ENCODE measurements around the gene COL17A1.

COL17A1 gene

GRCh38 chr10:104085801-104086400 lies at the start of gene COL17A1:
Gene COL17A1, minus strand, starts transcription at chr10:104085880. Its CDS starts 5,207 bp downstream, at chr10:104080673.
- Histone ChIP-seq H3K36me3 (ENCODE audit: insufficient read depth, low read length) (no peaks in the 10 kb centered on the region), H3K9ac (ENCODE audit: low read length) (no peak within 1 kb of the TSS), H3K27ac (ENCODE audit: low read depth, low read length) (no peak within 1 kb of the TSS), H3K27me3 (ENCODE audit: control insufficient read depth in 1 of 2, insufficient read depth in 2 of 2, low read length in 2 of 2) (no peaks in the 10 kb centered on the region), H3K4me1 (ENCODE audit: insufficient read depth, low read length) (peaks cover 7% of the 10 kb centered on the region), H3K4me3 (ENCODE audit: low read depth in 1 of 2, low read length in 2 of 2) (no peak within 1 kb of the TSS), H3K9me3 (ENCODE audit: low read length) (no peaks in the 10 kb centered on the region)

DNA sequence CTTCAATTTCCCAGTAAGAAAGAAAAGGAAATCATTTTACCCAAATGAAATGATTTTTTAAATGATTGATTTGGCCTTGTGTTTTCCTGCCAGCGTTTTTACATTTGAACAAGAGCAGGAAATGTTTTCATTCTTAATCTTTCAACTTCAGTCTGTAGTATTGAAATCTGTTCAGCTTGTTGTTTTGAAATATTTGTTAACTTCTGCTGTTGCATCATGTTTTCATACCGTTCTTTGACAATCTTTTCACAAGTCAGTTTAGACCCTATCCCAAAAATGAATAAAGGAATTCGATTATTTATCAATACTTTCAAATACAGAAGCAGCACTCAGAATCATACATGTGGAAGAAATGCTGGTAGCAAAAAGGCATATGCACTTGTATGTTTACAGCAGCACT lies 44.4 kb upstream of the COL17A1 start:
- Histone ChIP-seq H3K27me3 (ENCODE audit: control insufficient read depth in 1 of 2, insufficient read depth in 2 of 2, low read length in 2 of 2) (no peaks in the 10 kb centered on the region), H3K36me3 (ENCODE audit: insufficient read depth, low read length) (no peaks in the 10 kb centered on the region)

GRCh38 chr10:104128214-104128613 lies 42.5 kb upstream of the COL17A1 start:
- Histone ChIP-seq H3K36me3 (ENCODE audit: insufficient read depth, low read length) (no peaks in the 10 kb centered on the region), H3K9ac (ENCODE audit: low read length) (no peak overlapping the region), H3K9me3 (ENCODE audit: low read length) (no peaks in the 10 kb centered on the region), H3K27ac (ENCODE audit: low read depth, low read length) (no peak overlapping the region), H3K4me3 (ENCODE audit: low read depth in 1 of 2, low read length in 2 of 2) (no peak overlapping the region), H3K4me1 (ENCODE audit: insufficient read depth, low read length) (no peaks in the 10 kb centered on the region), H3K27me3 (ENCODE audit: control insufficient read depth in 1 of 2, insufficient read depth in 2 of 2, low read length in 2 of 2) (no peaks in the 10 kb centered on the region)

More for the DNA sequence above, 44.4 kb upstream of the COL17A1 start:
- Histone ChIP-seq H3K27ac (ENCODE audit: low read depth, low read length) (no peak overlapping the region), H3K9ac (ENCODE audit: low read length) (no peak overlapping the region), H3K4me1 (ENCODE audit: insufficient read depth, low read length) (no peaks in the 10 kb centered on the region), H3K4me3 (ENCODE audit: low read depth in 1 of 2, low read length in 2 of 2) (no peak overlapping the region), H3K9me3 (ENCODE audit: low read length) (no peaks in the 10 kb centered on the region)

DNA sequence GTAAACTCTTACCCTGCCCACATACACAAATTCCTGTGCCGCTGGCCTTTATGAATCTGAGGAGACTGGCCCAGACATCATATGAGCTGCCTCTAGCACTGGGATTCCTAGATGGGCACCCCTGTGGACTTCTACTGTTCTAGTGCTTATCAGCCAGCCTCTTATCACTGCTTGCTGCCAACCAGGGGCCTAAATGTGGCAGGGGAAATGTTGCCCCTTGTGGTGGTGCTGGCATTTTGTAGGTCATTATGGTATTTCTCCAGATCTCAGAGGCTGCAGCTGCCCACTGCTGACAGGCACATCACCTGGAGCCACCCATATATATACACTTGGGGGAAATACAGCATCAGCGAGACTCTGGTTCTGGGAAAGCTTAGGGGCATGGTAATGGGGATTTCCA lies 41.7 kb upstream of the COL17A1 start:
- no peak overlapping the region for H3K4me3 ChIP-seq (ENCODE audit: low read depth in 1 of 2, low read length in 2 of 2)
- H3K4me1 ChIP-seq (ENCODE audit: insufficient read depth, low read length): no peaks in the 10 kb centered on the region
- no peak overlapping the region for H3K27ac ChIP-seq (ENCODE audit: low read depth, low read length)

GRCh38 chr10:104123397-104123796 lies 37.7 kb upstream of the COL17A1 start:
- Histone ChIP-seq H3K27me3 (ENCODE audit: control insufficient read depth in 1 of 2, insufficient read depth in 2 of 2, low read length in 2 of 2) (no peaks in the 10 kb centered on the region), H3K4me1 (ENCODE audit: insufficient read depth, low read length) (peaks cover 6% of the 10 kb centered on the region), H3K9ac (ENCODE audit: low read length) (no peak overlapping the region), H3K36me3 (ENCODE audit: insufficient read depth, low read length) (no peaks in the 10 kb centered on the region), H3K9me3 (ENCODE audit: low read length) (no peaks in the 10 kb centered on the region), H3K27ac (ENCODE audit: low read depth, low read length) (no peak overlapping the region), H3K4me3 (ENCODE audit: low read depth in 1 of 2, low read length in 2 of 2) (no peak overlapping the region)

More for the DNA sequence above, 41.7 kb upstream of the COL17A1 start:
- no peaks in the 10 kb centered on the region for H3K36me3 ChIP-seq (ENCODE audit: insufficient read depth, low read length)
- no peak overlapping the region for H3K9ac ChIP-seq (ENCODE audit: low read length)
- no peaks in the 10 kb centered on the region for H3K27me3 ChIP-seq (ENCODE audit: control insufficient read depth in 1 of 2, insufficient read depth in 2 of 2, low read length in 2 of 2)
- no peaks in the 10 kb centered on the region for H3K9me3 ChIP-seq (ENCODE audit: low read length)

DNA sequence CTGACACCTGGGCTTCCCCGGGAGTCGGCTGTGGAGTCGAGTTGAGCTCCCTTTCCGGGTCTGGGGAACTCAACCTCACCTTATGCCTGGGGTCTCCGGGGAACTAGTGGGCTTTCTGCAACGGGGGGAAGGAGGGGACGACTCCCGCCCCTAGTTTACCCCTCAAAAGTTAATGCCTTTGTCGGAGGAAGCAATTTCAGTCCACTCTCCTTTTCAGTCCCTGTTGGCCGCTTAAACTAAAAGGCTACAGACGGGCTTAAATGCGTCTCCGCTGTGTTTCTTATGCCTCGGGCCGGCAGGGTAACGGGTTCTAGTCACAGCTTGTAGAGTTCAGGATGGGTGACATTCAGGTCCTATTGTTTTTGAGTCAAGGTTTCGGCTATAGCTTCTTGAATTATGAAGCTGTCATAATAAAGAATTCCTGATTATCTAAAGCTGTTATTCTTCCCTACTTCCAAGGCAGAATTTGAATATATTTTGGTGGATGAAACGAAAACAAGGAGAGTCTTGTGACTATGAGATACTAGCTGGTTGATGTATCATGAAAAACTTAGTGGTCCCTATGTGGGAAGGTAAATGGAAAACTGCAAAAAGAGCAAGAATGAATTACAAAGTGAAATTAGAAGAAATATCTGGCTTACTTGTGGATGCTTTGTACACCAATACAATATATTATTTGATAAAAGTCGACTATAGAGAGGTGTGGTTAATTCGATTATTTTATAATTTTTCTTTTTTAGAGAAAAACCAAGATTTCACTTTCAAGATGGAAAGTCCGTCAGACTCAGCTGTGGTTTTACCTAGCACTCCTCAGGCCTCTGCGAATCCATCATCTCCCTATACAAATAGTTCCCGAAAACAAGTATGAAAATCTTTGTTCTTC lies 36.8 kb upstream of the COL17A1 start:
- Histone ChIP-seq H3K9ac (ENCODE audit: low read length) (peak overlapping the region; percentile 86), H3K27me3 (ENCODE audit: control insufficient read depth in 1 of 2, insufficient read depth in 2 of 2, low read length in 2 of 2) (no peaks in the 10 kb centered on the region), H3K4me3 (ENCODE audit: low read depth in 1 of 2, low read length in 2 of 2) (peak overlapping the region; percentile 75 to 95), H3K9me3 (ENCODE audit: low read length) (no peaks in the 10 kb centered on the region), H3K27ac (ENCODE audit: low read depth, low read length) (peak overlapping the region; percentile 63), H3K4me1 (ENCODE audit: insufficient read depth, low read length) (peaks cover 6% of the 10 kb centered on the region), H3K36me3 (ENCODE audit: insufficient read depth, low read length) (no peaks in the 10 kb centered on the region)

- Histone ChIP-seq H3K9ac (ENCODE audit: low read length) (peak within 1 kb of the TSS; percentile 96), H3K4me3 (ENCODE audit: low read depth in 1 of 2, low read length in 2 of 2) (peak within 1 kb of the TSS; percentile 75 to 96)
These were observed 36.0 kb upstream of the COL17A1 start, which contains the start of gene SFR1 for GRCh38 chr10:104121485-104122224. Gene SFR1, plus strand, starts transcription at chr10:104122171. Its CDS starts 13 bp downstream, at chr10:104122184.

GRCh38 chr10:104120903-104121484 lies 35.3 kb upstream of the COL17A1 start:
- H3K27me3 ChIP-seq (ENCODE audit: control insufficient read depth in 1 of 2, insufficient read depth in 2 of 2, low read length in 2 of 2): no peaks in the 10 kb centered on the region
- H3K4me3 ChIP-seq (ENCODE audit: low read depth in 1 of 2, low read length in 2 of 2): peak overlapping the region; percentile 35 to 96
- no peaks in the 10 kb centered on the region for H3K36me3 ChIP-seq (ENCODE audit: insufficient read depth, low read length)
- H3K4me1 ChIP-seq (ENCODE audit: insufficient read depth, low read length): peaks cover 6% of the 10 kb centered on the region
- peak overlapping the region; percentile 89 for H3K27ac ChIP-seq (ENCODE audit: low read depth, low read length)
- peak overlapping the region; percentile 96 for H3K9ac ChIP-seq (ENCODE audit: low read length)
- no peaks in the 10 kb centered on the region for H3K9me3 ChIP-seq (ENCODE audit: low read length)

More at GRCh38 chr10:104121485-104122224, 36.0 kb upstream of the COL17A1 start, which contains the start of gene SFR1:
- peak within 1 kb of the TSS; percentile 89 for H3K27ac ChIP-seq (ENCODE audit: low read depth, low read length)
- H3K36me3 ChIP-seq (ENCODE audit: insufficient read depth, low read length): no peaks in the 10 kb centered on the region
- no peaks in the 10 kb centered on the region for H3K9me3 ChIP-seq (ENCODE audit: low read length)
- H3K4me1 ChIP-seq (ENCODE audit: insufficient read depth, low read length): peaks cover 6% of the 10 kb centered on the region
- H3K27me3 ChIP-seq (ENCODE audit: control insufficient read depth in 1 of 2, insufficient read depth in 2 of 2, low read length in 2 of 2): no peaks in the 10 kb centered on the region

DNA sequence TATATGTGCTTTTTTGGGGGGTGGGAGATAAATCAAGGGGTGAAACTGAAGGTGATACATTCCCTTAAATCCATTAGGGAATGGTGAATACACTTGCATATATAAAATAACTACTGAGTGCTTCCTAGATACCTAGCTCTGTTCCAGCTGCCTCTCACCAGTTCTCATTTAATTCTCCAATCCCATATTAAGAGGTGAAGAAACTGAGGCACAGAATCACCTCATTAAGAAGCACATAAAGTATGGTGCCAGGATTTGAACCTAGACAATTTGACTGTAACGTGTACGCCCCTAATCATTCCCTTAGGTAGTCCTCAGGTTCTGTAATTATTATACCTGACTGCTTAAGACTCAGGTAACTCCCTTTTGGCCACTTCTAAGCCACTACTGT lies 34.8 kb upstream of the COL17A1 start:
- peaks cover 6% of the 10 kb centered on the region for H3K4me1 ChIP-seq (ENCODE audit: insufficient read depth, low read length)
- no peaks in the 10 kb centered on the region for H3K27me3 ChIP-seq (ENCODE audit: control insufficient read depth in 1 of 2, insufficient read depth in 2 of 2, low read length in 2 of 2)
- H3K9ac ChIP-seq (ENCODE audit: low read length): peak overlapping the region; percentile 96
- H3K27ac ChIP-seq (ENCODE audit: low read depth, low read length): peak overlapping the region; percentile 89
- no peaks in the 10 kb centered on the region for H3K9me3 ChIP-seq (ENCODE audit: low read length)
- H3K36me3 ChIP-seq (ENCODE audit: insufficient read depth, low read length): no peaks in the 10 kb centered on the region
- H3K4me3 ChIP-seq (ENCODE audit: low read depth in 1 of 2, low read length in 2 of 2): peak overlapping the region in 1 of 2 donors; percentile 96

GRCh38 chr10:104119996-104120395 lies 34.3 kb upstream of the COL17A1 start:
- Histone ChIP-seq H3K27ac (ENCODE audit: low read depth, low read length) (no peak overlapping the region), H3K9me3 (ENCODE audit: low read length) (no peaks in the 10 kb centered on the region), H3K9ac (ENCODE audit: low read length) (peak overlapping the region; percentile 96), H3K4me3 (ENCODE audit: low read depth in 1 of 2, low read length in 2 of 2) (no peak overlapping the region), H3K27me3 (ENCODE audit: control insufficient read depth in 1 of 2, insufficient read depth in 2 of 2, low read length in 2 of 2) (no peaks in the 10 kb centered on the region), H3K4me1 (ENCODE audit: insufficient read depth, low read length) (peaks cover 6% of the 10 kb centered on the region), H3K36me3 (ENCODE audit: insufficient read depth, low read length) (no peaks in the 10 kb centered on the region)

- H3K4me1 ChIP-seq (ENCODE audit: insufficient read depth, low read length): peaks cover 6% of the 10 kb centered on the region
- no peaks in the 10 kb centered on the region for H3K27me3 ChIP-seq (ENCODE audit: control insufficient read depth in 1 of 2, insufficient read depth in 2 of 2, low read length in 2 of 2)
- no peak overlapping the region for H3K9ac ChIP-seq (ENCODE audit: low read length)
- H3K4me3 ChIP-seq (ENCODE audit: low read depth in 1 of 2, low read length in 2 of 2): no peak overlapping the region
- no peaks in the 10 kb centered on the region for H3K36me3 ChIP-seq (ENCODE audit: insufficient read depth, low read length)
- no peaks in the 10 kb centered on the region for H3K9me3 ChIP-seq (ENCODE audit: low read length)
- H3K27ac ChIP-seq (ENCODE audit: low read depth, low read length): no peak overlapping the region
These were observed 32.2 kb upstream of the COL17A1 start for GRCh38 chr10:104117839-104118323.
